ENCODE results near the gene SMYD5.

DNA sequence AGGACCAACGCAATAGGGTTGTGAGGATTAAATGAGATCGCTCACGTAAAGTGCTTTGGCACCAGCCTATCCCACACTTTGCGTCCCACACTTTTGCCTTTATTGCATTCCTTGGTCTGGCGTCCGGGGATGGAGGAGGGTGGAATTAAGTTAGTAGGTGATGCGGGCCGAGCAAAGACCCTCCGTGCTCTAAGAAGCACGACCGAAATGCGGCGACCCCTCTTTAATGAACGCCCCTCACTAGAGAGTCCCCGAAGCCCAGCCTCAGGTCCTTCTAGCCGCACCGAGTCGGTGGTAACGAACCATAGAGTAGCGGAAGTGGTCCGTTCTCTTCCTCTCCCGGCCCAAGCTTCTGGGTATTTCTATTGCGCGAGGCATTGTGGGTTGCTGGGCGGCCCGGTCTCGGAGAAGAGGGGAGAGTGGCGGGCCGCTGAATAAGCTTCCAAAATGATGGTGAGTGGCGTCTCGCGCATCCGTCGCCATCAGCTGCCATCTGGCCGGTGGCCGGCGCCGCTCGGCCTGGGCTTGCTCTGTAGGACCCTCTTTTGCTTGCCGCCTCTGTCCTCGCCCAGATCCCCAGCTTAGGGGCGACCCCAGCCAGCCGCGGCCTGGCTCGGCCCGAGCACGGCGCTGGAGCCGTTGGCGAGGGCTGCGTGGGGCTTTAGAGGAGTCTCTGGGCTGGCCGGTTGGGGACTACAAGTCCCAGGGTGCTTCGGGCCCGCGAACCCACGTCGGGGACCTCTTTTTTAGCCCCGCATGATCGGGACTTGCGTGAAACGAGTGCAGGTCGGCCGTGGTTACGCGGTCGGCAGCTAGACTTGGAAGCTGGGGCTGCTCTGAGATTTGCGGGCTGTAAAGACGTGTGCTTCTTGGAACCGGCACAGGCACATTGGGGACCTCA, 20.1 kb downstream of the SMYD5 start, which contains the start of gene CCT7:
- TF ChIP-seq, protein P1, sequence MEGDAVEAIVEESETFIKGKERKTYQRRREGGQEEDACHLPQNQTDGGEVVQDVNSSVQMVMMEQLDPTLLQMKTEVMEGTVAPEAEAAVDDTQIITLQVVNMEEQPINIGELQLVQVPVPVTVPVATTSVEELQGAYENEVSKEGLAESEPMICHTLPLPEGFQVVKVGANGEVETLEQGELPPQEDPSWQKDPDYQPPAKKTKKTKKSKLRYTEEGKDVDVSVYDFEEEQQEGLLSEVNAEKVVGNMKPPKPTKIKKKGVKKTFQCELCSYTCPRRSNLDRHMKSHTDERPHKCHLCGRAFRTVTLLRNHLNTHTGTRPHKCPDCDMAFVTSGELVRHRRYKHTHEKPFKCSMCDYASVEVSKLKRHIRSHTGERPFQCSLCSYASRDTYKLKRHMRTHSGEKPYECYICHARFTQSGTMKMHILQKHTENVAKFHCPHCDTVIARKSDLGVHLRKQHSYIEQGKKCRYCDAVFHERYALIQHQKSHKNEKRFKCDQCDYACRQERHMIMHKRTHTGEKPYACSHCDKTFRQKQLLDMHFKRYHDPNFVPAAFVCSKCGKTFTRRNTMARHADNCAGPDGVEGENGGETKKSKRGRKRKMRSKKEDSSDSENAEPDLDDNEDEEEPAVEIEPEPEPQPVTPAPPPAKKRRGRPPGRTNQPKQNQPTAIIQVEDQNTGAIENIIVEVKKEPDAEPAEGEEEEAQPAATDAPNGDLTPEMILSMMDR (IDR thresholded peaks at IDR 0.05): no peak
- TF ChIP-seq POLR2A (IDR thresholded peaks at IDR 0.05): peak in 1 of 2 donors; percentile 68
